Hippocampal formation (tissue), 2 donors: ENCODE measurements around the gene LIX1.
"Not testable (repeated sequence)": the region's sequence is repeated elsewhere in the genome, so short reads cannot be mapped to it uniquely, and the experiment has no call there.

ENCODE experiments used
- DNase-seq, 2 donors: peaks; one replicate each; lab custom pipeline; 2025; lab: John Stamatoyannopoulos, UW

Gene LIX1

DNA sequence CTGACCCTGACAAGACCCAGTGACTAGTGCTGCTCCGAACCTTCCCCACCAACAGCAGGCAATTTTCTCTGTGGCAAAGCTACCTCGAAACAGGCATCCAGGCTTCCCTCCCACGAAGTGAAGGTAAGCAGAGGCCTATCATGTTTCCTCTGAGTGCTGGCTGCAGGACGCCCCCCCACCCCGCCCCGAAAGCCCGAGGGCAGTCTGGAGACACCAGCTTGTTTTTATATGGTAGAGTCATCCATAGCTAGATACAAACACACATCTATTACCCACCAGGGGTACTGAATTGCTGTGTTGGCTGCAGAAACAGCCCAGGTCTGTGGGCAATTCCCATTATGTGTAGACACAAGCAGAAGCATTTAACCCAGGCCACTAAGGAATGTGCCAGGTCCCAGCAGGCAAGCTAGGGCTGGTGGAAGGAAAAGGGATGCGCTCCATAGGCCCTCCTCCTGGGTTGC lies 40.4 kb downstream of the LIX1 start:
- no peak for DNase-seq

DNA sequence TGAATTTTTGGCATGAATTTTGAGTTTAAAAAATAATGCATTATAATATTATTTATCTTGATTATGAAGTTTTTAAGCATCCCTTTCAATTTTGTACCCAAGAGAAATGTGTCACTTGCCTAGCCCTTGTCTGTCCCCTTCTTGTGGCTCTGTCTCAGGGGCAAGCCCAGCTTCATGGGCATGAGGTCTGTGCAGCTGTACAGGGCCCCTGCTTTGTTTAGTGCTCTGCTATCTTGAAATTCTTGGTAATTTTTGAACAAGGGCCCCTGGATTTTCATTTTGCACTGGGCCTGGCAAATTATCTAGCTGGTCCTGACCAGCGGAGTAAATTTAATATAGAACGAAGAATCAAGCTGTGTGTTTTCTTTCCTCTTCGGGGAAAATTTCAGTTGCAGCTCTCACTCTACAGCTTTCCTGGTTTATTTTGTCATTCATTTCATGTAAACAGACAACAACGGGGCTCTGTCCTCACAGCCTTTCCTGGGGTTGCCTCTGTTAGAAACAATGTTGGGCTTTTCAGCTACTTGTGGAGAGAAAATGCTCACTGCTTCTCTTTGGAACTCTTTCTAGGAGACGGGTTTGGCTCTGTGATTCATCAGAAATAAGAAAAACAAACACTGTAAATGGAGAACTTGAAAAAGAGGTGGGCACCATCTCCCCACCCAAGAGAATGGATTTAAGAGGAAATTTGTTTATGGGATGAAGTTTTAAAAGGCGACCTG lies 41.1 kb downstream of the LIX1 start:
- DNase-seq, result peak; percentile 35 to 92

DNA sequence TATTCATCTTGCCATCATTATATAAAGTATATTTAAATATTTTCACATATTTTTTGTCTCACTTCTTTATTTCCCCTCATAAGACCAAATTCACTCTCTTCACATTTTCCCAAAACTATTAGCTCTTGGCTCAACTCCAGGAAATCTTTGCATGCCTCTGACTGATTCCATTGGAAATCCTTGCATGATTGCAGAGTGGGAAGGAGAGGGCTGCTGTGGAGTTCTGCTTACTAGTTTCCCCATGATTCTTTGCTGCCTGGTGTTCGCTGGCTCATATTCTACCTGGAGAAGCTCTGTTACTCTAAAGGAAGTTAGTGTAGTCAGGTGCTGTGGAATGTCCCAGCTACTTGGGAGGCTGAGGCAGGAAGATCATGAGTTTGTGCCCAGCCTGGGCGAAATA lies 41.9 kb downstream of the LIX1 start:
- no peak for DNase-seq

DNA sequence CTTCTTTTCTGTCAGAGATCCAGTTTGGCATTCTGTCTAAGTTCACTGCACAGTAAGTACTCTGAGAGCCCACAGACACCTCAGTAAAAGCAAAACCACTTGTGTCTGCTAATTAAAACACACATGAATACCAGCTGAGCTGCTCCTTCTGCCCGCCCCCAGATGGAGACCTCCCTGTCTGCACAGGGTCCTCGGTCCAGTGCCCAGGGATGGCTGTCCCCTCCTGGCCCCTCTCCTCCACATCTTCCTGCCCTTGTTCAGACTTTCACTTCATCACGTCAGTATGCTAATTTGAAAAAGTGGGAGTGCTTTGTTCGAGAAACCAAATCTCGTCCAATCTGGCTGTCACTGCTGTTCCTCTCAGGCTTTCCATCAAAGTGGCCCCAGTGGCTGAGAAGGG lies 43.5 kb downstream of the LIX1 start:
- peak; percentile 11 to 50 for DNase-seq

DNA sequence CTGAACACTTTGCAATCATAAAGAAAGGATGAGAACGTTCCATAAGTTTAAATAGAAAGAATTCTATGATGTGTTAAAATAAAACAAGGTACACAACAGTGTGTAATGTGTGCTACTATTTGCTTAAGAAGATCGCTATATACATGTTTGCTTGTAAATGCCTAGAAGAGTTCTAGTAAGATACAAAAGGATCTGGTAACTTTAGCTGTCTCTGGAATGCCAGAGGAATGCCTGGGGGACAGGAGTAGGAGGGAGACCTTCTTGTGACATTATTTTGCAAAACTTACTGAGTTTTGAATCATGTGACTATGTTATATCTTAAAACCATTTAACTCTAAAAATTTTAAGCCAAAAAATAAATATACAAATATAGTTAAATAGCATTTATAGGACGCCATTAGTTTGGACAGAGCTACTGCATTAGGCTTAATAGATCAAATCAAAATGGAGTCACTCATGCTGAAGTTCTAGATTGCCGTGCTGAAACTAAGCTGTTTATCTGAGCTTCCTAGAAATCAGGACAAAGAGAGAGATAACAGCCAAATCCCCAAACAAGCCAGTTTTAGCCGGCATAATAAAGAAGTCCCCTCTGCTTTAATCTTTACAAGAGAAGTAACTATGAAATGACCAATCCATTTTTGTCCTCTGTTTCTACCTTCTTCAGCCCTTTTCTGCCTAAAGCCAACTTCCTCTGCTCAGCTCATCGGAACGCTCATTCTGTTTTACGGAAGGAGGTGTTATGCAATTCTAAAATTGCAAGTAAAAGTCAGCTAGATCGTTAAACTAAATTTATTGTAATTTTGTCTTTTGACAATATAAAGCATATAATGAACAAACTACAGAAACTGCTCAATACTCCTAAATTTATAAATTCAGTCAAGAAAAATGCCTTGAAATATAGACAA lies 44.8 kb downstream of the LIX1 start:
- no peak for DNase-seq

DNA sequence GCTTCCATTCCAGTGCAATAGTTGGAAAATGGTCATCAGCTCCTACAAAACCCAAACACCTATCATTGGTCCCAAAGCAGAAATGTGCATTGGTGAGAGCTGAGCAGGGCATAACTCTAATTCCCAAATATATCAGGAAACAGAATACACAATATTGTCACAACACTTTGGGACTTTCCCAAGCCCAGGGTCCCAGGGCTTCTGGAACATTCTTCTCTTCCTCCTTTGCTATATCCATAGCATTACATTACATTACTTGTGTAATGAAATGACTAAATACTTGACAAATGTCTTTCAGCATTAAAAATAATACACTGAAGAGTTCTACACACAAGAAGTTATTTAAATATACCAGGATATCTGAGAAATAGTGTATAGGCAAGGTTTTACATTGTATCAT lies 45.6 kb downstream of the LIX1 start:
- DNase-seq, result no peak

DNA sequence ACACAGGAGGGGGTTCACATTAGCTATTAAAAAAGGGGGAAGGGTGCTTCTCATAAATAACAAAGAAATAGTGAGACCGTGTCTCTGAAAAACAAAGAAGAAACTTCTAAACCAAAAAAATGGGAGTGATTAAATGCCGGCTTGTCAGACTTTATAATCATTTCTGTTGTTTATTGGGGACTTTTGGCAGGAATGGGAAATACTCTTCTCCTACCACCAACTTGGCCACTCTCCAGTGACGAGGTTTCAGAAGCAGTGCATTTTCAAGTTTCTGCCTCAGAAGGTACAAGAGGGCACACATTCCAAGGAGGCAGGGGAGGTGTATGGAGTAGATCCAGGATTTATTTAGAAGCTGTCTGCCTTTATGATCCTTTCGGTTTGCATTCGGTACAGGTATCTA lies 46.2 kb downstream of the LIX1 start:
- DNase-seq, result peak; percentile 8 to 19

DNA sequence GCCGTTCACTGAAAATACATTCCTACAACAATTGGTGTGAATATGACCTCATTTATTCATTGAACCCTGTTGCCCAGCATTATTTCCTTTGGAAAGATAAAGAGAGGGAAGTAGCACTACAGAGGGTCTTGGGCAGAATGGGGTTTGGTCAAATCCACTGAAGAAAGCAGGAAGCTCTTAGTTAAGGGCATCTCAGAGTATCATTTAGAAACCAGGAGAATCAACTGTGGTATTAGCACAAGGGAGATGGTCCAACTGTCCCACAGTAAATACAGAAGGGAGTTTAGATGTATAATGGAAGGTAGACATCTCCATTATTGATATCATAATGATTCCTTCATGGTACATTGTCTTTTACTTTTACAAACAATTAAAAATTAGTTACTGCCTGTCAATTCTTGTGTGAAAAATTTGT lies 47.1 kb downstream of the LIX1 start:
- DNase-seq, result no peak

DNA sequence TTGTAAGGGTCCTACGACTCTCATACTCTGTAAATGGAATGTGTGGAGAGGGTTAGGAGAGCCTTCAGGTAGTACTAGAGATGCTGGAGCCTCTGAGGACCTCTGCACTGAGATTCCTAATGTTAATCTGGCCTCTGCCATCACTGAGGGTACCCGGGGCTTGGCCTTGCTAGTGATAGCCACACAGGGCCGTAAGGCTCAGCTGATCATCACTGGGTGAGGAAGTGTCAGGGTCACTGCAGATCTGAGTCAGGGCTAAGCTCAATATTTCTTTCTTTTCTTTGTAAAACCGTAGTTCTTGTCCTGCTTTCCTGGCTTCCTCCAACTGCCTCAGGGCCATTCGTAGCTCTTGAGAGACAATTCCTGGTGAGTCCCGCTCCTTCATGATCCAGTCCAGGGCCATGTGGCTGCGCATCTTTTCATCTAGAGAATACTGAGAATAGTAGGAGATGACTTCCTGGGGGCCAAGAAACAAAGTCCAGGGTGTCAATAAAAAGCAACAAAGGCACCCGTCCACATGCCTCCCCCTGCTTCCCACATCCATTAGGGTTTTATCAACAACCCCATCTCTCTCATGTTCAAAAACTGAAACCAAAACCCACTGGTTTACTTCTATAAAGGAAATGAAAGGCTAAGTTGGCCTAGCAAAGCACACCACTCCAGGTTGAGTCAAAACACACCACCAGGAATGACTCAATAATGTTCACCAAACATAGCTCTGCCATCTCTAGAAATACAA lies 47.7 kb downstream of the LIX1 start:
- no peak for DNase-seq

DNA sequence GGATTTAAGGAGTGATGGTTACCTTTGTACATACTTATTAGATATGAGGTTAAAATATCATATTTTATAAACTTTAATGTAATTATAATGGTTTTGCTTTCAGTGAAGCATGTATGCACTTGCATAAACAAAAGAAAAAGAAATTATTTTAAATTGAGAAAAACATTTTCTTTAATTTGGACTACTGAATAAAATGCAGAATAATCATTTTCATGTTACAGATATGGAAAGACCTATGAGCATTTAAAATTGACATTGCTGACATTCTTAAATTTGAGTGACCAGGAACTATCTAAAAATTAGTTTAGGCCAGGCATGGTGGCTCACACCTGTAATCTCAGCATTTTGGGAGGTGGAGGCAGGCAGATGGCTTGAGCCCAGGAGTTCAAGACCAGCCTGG lies 49.2 kb downstream of the LIX1 start:
- no peak for DNase-seq

DNA sequence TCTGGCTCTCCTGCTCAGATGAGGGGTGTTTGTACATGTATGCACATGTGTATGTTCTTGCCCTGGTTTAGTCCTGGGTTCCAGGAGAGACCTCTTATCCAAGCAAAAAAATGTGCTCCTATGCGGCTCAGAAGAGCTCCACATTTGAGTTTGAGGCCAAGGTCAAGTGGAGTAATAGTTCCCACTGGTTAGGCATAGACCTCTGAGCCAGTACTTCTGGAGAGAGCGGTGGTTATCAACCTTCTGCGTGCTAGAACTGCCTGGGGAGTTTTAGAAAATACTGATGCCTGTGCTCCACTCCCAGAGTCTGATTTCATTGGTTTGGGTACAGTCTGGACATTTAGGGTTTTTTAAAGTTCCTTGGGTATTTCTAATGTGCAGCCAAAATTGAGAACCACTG lies 51.5 kb downstream of the LIX1 start:
- DNase-seq, result no peak

DNA sequence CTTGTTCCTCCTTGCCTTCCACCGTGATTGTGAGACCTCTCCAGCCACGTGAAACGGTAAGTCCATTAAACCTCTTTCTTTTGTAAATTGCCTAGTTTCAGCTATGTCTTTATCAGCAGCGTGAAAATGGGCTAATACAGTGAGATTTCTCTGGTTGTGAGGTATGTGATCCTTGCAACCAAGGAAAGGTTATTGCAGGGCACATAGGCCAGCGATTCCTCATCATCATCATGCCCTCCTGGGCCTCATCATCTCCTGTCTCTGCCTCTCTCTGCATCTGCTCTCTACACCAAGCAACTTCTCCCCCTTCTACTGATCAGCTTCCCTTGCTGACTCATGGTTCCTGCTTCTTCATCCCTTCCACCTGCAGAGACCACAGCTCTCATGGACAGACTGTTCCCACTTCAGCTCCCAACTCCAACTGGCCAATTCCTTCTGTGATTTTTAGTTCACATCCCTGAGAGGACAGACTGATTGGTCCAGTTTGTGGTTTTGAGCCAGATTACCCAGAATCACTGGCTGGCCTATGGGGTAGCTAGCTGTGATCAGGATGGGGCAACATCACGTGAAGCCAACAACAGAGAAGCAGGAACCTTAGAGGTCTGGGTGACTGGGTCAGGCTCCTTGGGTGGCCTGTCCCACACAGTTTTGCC lies 53.1 kb downstream of the LIX1 start:
- no peak for DNase-seq

DNA sequence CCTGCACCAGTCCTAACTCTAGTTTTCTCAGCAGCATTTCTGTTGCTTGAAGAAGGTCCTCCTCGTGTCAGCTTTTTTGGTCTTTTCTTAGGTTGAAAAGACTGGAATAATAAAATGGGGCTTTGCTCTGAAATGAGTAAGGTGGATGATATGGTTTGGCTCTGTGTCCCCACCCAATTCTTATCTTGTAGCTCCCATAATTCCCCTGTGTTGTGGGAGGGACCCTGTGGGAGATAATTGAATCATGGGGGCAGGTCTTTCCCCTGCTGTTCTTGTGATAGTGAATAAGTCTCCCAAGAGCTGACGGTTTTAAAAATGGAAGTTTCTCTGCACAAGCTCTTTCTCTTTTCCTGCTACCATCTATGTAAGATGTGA lies 53.6 kb downstream of the LIX1 start:
- no peak for DNase-seq

DNA sequence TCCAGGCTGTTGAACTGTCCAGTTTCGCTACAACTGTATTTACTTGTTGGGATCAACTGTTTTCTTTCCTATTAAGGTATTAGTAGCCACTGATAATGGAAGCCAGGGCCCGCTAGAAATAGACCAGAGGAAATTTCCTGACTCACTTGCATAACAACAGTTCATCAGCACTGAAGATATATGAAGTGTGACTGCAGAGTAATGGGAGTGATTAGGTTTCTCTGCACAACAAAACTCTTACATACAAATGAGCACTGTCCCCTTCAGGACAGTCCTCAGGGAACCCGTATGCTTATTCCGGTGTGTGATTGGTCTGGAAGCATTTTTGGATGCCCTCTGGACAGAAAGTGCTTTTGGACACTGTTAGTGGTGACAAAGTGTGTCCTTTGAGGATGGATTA lies 55.3 kb downstream of the LIX1 start:
- no peak for DNase-seq

DNA sequence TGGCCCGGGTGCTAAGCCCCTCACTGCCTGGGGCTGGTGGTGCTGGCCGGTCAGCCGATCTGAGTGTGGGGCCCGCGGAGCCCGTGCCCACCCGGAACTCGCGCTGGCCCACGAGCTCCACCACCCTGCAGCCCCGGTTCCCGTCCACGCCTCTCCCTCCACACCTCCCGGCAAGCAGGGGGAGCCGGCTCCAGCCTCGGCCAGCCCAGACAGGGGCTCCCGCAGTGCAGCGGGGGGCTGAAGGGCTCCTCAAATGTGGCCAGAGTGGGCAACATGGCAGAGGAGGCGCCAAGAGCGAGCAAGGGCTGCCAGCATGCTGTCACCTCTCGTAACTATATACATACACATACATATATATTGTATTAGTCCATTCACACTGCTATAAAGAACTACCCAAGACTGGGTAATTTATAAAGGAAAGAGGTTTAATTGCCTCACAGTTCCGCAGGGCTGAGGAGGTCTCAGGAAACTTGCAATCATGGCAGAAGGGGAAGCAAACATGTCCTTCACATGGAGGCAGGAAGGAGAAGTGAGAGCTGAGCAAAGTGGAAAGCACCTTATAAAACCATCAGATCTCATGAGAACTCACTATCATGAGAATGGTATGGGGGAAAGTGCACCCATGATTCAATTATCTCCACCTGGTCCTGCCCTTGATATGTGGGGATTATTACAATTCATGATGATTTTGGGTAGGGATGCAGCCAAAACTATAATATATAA lies 56.8 kb downstream of the LIX1 start:
- no peak for DNase-seq

DNA sequence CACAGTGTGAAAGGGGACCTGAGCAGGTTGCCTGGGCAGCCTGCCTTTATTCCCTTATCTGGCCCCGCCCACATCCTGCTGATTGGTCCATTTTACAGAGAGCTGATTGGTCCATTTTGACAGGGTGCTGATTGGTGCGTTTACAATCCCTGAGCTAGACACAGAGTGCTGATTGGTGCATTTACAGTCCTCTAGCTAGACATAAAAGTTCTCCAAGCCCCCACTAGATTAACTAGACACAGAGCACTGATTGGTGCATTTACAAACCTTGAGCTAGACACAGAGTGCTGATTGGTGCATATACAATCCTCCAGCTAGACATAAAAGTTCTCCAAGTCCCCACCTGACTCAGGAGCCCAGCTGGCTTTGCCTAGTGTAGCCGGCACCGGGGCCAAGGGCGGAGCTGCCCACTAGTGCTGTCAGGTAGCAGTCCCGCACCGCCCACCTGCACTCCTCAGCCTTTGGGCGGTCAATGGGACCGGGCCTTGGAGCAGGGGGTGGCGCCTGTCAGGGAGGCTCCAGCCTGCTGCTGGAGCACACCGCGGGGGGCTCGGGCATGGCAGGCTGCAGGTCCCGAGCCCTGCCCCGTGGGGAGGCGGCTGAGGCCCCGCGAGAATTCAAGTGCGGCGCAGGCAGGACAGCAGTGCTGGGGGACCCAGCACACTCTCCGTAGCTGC lies 57.5 kb downstream of the LIX1 start:
- not testable (repeated sequence) for DNase-seq

DNA sequence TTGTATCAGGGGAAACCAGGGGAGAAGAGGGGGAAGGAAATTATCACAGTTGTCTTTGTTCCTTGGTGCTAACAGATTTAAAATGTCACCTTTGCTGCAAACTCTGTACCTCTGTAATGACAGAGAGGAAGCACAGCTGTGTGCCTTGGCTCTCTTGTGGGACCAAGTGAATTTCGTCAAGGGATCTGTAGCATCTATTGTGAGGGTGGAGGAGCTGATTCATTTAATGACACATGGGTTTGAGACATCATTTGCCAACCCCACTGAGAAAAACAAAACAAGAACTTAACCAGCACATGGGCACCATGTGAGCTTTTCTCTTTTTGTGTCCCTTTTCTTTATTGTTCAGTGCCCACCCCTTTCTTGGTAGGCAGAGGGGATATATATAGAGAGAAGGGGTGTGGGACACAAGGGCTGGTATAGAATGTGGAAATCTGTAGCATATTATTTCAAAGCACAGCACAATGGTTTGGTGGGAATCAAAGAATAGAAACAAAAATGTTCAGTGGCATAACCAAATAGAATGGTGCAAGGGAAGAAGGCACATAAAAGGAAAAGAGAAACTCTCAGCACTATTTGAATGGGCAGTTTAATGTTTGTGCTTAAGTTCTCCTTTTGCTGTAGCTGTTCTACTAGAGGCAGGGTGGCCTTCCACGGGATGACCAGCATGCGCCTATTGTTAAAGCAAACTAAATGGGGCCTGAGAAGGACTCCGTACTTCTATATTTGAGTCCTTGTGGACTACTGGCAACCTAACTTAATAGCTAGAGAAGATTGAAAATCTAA lies 63.3 kb downstream of the LIX1 start:
- DNase-seq, result no peak

DNA sequence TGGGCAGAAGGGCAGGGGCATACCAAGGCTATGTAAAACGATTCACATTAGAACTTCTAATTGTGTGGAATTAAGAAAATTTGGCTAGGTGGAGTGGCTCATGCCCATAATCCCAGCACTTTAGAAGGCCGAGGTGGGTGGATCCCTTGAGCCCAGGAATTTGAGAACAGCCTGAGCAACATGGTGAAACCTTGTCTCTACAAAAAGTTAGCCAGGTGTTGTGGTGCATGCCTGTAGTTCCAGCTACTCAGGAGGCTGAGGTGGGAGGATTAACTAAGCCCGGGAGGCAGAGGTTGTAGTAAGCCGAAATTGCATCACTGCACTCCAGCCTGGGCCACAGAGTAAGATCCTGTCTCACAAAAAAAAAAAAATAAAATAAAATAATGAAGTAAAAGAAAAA lies 65.2 kb downstream of the LIX1 start:
- no peak for DNase-seq

DNA sequence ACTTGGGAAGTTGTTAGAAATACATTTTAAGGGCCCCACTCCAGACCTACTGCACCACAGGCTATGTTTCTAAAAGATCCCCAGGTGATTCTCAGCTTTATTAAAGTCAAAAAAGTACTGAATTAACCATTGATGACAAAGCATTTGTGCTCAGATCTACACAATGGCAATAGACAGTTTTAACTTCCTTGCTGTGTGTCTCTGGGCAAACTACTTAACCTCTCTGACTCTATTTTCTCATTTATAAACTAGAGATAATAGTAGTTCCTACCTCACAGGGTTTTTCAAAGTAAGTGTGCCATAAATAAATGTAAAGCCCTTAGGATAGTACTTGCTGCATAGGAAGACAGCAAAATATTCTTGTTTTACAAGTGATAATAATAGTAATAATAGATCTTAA lies 66.3 kb downstream of the LIX1 start:
- no peak for DNase-seq

DNA sequence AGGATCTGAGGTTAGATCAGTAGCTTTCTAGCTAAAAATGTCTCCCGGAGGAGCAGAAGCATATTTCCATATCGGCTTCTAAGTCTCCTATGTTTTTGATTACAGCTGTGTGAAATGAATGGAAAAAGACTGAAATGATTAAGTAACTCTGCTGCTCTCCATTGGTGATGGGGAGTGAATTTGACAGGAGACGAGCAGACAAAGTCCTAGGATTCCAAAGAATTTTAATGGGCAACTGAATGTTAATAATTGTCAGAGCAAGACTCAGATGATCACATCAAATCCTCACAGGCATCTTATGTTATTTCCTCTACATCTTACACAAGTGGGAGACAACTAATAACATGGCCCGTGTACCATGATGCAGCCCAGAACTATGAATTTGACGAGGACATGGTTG lies 66.8 kb downstream of the LIX1 start:
- DNase-seq, result no peak
